Measurements from ENCODE around the gene RRAD.
"Not testable (repeated sequence)": the region's sequence is repeated elsewhere in the genome, so short reads cannot be mapped to it uniquely, and the experiment has no call there.

RRAD gene

DNA sequence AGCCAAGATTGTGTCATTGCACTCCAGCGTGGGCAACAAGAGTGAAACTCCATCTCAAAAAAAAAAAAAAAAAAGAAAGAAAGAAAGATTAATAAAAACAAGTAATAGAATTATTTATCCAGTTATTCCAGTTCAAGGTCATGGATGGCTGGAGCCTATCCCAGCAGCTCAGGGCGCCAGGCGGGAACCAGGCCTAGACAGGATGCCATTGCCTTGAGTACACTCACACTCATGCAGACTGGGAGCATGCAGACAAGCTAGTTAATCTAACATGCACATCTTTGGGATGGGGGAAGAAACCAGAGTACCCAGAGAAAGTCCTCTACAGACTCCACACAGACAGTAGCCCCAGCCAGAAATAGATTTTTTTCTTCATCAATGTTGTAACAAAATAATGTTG, 27.1 kb downstream of the RRAD start:
- no peak for DNase-seq

DNA sequence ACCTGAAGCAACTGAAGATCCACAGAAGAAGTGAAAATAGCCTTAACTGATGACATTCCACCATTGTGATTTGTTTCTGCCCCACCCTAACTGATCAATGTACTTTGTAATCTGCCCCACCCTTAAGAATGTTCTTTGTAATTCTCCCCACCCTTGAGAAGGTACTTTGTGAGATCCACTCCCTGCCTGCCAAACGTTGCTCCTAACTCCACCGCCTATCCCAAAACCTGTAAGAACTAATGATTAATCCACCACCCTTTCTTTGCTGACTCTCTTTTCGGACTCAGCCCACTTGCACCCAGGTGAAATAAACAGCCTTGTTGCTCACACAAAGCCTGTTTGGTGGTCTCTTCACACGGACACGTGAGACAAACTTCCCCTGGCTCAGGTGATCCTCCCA, 28.7 kb downstream of the RRAD start:
- DNase-seq: not testable (repeated sequence)

DNA sequence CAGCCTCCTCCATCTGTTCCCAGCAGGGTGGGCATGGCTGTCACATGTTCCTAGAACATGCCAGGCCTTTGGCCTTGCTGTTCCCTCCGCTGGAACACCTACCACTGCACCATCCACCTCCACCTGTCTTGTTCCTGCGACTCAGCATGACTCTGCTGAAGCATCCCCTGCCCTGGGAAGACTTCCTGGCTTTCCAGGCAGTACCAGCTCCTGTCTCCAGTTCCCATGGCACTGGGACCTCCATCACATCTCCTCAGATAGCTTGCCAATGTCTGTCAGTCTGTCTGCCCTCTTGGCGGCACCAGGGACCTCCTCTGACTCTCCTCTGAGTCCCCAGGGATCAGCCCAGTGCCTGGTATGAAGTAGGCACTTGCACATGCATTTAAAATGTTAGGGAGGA, 29.3 kb downstream of the RRAD start:
- no peak for DNase-seq

DNA sequence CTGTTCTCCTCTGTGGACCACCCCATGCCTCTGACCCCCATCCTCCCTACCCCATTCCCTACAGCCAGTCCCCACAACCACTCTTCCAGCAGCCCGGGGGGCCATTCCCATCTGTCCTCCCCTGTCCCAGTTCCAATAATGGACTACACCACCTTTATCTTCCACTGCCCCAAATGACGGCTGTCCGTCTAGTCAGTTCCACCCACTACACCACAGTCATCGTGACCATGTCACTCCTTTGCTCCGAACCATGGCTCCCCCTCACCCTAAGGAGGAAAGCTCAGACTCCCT, 29.7 kb downstream of the RRAD start:
- DNase-seq: no peak

DNA sequence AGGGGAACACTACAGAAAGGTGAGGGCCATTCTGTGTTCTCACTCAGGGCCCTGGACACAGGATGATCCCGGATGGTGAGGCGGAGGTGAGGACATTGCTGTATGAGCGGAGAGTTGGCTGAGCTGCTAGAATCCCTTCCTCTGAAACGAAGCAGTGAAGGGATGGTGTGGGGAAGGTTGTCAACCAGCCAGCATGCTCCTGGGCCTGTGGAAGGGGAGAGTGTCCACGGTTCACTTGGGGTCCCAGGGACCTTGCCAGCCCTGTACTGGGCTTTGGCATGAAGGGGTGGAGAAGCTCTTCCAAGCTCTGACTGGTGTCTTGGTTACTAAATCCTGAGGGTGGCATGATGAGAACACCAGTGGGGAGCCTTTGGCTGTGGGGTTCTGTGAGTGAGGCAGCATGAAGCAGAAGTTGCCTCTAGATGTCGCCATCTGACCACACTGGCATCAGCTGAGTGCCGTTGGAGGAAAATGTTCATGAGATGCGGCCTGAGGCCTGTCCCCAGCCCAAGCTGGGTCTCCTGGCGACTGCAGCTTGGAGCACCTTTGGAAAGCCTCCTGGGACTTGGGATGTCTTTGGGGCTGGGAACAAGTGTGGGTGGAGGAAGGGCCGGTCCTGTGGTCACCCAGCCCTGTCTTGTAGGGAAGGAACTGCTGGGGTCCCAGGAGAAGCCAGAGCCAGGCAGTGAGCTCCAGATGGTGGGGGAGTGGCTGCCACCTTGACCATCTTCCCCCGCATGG, 30.2 kb downstream of the RRAD start:
- DNase-seq: peak; percentile 81

DNA sequence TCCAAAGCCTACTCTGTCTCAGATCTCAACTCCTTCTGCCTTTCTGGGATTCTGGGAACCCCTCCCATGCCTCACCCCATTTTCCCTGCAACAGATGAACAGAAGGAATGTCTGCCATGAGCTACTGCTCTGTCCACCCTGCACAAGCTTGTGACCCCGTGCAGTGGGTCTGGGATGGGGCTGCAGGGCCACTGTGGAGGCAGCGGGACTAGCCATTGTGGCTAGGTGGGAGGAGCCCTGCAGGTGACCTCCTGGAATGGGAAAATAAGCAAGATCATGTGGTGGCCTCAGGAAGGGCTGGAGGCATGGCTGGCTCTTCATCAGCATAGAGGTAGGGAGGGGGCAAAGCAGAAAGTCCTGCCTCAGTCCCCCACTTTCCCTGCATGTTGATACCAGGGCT, 31.3 kb downstream of the RRAD start:
- no peak for DNase-seq

DNA sequence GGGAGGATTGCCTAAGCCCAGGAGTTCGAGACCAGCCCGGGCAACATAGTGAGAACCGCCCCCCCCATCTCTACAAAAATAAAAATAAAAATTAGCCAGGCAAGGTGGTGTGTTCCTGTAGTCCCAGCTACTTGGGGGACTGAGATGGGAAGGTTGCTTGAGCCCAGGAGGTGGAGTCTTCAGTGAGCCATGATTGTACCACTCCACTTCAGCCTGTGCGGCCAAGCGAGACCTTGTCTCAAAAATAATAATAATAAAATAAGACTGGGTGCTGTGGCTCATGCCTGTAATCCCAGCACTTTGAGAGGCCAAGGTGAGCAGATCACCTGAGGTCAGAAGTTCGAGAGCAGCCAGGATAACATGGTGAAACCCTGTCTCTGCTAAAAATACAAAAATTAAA, 33.5 kb downstream of the RRAD start:
- DNase-seq: no peak

DNA sequence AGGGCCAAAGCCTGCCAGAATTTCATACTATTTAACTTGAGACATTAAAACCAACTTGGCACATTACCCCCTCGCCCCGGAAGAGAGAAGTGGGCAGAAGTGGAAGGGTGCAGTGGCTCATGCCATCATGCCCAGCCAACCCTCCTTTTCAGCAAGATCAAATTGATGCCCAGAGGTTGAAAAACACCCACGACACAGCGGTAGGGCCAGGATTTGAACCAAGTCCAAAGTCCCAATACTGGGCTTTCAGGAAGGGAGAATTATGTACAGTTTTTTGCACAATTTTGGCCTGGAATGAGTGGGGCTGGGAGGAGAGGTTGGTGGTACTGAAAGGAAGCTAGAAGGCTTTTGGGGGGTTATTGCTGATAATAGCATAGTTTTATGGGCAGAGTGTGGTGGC, 34.0 kb downstream of the RRAD start:
- DNase-seq: no peak

DNA sequence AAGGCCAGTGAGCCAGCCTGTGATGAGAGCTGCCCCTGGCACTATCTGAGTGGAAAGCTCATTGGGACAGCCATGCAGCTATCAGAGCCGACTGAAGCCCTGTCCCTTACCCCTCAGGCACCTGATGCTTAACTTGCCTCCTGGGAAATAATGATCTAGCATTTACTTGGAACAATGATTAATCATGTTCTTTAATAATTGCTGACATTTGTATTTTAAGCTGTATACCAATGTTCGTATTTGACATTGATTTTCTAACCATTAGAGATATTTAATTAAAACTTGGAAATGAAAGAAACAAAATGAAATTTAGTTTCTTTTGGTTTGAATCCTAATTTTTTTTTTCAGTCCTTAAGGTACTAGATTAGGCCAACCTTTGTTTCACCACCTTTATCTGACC, 34.5 kb downstream of the RRAD start:
- DNase-seq: no peak

DNA sequence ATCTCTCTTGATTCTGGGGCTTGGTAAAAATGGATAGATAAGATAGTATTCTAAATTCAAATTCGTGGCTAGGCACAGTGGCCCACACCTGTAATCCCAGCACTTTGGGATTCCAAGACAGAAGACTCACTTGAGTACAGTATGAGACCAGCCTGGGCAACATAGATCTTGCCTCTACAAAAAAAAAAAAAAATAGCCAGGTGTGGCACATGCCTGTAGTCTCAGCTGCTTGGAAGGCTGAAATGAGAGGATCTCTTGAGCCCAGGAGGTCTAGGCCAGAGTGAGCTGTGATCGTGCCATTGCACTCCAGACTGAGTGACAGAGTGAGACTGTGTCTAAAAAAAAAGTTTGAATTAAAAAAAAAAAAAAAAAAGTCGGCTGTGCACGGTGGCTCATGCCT, 35.7 kb downstream of the RRAD start:
- no peak for DNase-seq

DNA sequence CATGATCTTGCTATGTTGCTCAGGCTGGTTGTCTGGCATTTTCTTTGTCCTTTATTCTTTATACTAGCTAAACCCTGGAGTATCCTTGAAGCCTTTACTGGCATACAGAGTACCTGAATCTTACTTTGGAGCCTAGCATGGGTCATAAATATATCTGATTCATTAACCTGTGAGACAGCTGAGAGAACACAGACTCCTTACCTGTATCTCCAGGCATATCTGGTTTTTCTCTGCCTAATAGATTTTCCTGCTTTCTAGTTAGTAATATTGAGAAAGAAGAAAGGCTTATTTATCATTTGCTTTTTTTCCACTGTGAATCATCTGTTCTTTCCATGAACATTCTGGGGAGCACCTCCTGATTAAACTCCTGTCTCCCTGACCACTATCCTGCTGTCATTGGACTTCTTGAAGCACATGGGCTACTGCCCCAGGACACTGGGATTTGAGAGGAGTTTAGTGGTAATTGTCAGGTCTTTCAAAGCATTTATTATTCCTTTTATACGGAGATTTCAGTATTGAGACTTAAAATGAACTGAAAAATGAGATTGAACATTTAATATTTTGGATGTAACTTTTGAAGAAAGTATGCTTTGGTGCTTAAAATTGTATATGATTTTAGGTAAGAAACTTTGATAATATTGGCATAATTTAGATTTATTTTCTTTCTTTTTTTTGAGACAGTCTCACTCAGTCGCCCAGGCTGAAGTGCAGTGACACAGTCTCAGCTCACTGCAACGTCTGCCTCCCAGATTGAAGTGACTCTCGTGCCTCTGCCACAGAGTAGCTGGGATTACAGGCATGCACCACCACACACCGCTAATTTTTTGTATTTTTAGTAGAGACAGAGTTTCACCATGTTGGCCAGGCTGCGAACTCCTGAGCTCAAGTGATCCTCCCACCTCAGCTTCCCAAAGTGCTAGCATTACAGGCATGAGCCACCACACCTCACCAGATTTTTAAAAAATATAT, 36.4 kb downstream of the RRAD start:
- DNase-seq: no peak

DNA sequence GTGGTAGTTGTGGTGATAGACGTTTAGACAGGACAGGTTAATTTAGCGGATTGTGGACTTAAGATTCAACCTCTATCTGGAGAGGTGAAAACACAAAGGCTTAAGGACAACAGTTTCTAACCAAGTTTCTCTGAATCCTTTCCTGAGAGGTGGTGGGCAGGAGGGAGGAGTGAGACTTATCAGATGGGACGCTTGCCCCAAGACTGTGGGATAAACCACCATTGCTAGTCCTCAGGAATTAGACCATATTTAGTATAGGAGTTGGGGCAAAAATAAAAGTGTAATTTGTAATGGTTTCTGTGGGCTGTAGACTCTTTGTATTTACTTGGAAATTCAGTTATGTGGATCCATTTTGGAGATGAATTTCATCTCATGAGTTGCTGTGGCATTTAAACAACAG, 38.4 kb downstream of the RRAD start:
- no peak for DNase-seq

DNA sequence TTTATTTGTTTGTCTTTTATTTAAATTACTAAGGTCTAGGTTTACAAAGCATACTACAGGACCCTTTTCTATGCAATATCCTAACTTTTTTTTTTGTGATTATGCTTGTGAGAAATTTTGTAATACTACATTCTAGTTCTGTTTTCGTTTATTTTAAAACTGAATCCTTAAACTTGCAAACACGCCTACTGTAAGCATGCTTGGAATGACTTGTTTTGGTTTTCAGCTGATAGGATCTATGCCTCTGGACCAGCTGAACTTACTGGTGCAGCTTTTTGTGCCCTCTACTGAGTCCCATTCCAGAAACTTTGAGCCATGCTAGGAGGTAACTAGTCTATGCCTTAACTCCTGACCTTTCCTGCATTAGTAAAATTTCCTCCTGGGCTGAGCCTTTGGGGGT, 39.0 kb downstream of the RRAD start:
- DNase-seq: no peak

DNA sequence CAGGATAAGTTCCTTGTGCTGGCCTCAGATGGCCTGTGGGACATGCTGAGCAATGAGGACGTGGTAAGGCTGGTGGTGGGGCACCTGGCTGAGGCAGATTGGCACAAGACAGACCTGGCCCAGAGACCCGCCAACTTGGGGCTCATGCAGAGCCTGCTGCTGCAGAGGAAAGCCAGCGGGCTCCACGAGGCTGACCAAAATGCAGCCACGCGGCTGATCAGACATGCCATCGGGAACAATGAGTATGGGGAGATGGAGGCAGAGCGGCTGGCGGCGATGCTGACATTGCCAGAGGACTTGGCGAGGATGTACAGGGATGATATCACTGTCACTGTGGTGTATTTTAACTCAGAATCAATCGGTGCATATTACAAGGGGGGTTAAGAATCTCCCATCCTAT, 39.8 kb downstream of the RRAD start:
- DNase-seq: no peak

DNA sequence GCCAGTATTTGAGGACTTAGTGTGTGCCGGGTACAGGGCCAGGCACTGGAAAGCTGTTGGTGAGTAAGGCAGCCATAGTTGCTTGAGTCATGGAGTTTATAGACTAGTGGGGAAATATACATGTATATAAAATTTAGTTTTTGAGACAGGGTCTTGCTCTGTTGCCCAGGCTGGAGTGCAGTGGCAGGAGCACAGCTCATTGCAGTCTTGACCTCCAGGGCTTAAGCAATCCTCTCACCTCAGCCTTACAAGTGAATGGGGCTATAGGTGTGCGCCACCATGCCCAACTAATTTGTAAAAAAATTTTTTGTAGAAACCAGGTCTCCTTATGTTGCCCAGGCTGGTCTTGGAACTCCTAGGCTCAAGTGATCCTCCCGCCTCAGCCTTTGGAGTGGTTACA, 42.6 kb downstream of the RRAD start:
- DNase-seq: no peak

DNA sequence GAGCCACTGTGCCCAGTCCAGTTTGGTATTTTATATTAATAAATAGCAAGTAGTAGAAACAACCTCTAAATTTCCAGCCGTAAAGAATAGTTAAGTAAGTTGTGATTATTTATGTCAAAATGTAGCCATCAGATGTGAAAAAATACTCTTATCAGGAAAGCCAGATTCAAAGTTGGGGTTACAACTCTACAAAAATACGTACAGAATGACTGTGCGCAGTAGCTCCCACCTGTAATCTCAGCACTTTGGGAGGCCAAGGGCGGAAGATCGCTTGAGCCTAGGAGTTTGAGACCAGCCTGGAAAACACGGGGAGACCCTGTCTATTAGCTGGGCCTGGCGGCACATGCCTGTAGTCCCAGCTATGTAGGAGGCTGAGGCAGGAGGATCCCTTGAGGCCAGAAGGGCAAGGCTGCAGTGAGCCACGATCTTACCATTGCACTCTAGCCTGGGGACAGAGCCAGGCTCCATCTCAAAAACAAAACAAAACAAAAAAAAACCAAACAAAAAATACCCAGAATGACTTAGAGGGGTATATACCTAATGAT, 43.3 kb downstream of the RRAD start:
- no peak for DNase-seq

DNA sequence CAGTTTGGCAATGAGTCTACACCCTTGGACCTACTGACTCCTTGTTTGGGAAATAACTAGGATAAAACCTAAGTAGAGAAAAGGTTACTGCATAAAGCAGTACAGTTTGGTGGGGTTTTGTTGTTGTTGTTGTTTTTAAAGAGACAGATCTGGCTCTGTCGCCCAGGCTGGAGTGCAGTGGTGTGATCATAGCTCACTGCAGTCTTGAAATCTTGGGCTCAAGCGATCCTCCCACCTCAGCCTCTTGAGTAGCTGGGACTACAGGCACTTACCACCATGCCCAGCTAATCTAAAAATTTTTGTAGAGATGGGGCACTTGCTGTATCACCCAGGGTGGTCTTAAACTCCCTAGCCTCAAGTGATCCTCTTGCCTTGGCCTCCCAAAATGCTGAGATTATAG, 43.8 kb downstream of the RRAD start:
- DNase-seq: no peak

DNA sequence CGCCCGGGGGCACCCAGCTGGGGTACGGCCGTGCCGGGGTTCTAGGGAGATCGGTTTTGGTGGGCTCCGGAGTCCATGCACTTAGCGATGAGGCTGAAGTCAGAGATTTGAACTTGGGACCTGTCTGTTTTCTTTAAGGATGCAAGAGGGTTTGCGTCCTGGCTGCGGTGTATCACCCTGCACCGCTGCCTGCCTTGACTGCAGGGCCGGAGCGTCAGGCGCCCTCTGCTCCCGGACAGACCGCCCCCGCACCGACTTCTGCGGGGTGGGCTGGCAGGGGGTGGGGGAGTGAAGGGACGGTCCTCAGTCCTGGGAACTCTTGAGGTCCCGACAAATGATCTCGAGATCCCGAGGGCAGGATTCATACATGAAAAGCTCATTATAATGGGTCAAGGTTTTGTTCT, 44.3 kb downstream of the RRAD start:
- DNase-seq: peak; percentile 34

DNA sequence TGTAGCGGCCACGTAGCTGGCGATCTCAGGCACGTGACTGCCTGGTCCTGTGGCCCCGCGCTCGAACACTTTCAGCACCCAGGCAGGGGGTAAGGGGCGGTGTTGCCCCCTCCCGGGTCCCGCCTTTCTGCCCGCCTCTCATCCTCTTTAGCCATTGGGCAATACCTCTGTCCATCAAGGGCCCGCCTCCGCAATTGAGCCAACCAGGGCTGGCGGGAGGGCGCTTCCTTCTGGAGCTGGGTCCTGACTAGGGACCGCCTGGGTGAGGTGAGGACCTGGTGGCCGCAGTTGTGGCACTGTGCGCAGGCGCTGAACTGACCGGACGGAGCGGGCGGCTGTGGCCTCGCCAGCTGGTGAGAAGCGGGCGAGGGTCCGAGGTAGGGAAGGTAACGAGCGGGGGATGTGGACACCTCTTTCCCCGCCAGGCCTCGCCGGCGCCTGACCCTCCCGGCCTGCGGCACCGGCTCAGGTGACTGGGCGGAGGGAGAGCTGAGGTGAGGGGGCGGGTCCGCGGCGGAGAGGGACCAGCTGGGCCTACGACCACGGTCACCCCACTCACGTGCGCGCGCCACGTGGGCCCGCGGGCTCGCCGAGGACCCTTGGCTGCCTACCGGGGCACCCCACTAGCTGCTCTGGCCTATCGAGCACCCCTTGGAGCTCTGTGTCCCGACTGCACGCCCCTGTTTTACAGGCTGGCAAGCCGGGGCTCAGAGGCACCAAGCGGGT, 44.9 kb downstream of the RRAD start, which contains the start of gene PDP2:
PDP2 (plus strand) TSS at position 228 of the 726 bp plus-strand sequence. CDS start 3,770 bp downstream, outside the sequence.
- DNase-seq: peak; percentile 99

DNA sequence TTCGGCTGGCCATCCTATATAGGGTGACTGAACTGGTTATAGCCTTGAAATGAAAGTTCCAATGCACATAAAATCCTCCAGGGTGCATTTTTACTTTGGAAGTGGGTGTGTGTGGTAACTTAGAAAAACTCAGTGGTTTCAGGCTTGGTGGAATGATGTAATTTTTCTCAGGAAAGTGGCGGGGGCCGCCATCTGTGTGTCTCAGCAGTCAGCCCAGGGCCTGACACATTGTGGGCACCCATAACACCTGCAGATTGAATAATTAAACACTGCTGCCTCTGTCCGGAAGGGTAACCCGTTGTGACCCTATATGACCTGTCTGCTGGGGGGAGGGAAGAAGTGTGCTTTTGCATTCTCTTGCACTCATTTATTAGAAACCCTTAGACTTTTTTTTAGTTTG, 47.3 kb downstream of the RRAD start:
- DNase-seq: peak; percentile 98

DNA sequence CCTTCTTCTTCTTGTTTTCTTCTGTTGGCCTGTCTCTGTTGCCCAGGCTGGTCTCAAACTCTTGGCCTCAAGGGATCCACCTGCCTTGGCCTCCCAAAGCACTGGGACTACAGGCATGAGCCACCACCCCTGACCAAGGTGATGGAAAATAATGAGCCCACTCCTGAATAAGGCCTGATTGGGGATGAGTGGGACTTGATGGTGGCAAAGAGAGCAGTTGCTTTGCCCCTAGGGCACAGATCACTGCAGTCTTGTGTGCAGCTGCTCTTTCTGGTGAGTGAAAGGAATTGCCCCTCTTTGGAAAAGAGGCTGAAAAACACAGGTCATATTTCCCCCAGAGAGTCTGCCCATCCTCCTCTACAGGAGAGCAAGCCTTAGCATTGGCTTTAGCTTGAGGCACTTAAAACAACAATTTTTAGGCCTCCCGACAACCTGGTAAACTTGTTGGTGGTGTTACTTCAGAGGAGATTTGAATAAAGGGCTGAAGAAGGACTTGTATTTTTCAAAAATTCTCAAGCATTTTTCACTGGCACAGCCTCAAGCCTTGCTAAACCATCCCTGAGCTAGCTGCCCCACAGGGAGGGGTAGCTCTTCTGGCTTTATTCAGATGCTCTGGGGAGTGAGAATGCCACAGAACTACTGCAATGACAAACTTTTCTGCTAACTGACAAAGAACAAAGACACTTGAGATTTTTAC, 51.1 kb downstream of the RRAD start:
- DNase-seq: peak; percentile 41

DNA sequence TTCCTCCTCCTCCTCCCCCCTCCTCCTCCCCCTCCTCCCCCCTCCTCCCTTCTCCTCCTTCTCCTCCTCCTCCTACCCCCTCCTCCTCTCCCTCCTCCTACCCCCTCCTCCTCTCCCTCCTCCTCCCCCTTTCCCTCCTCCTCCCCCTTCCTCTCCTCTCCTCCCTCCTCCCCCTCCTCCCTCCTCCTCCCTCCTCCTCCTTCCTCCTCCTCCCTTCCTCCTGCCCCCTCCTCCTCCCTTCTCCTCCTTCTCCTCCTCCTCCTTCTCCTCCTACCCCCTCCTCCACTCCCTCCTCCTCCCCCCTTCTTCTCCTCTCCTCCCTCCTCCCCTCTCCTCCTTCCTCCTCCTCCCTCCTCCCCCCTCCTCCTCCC, 51.7 kb downstream of the RRAD start:
- no peak for DNase-seq
